ENCODE measurements around the gene EIF5A. TPM values are rescaled to one million over a fixed set of nuclear protein-coding genes. Genes with fewer than 3 reads are reported as not detected.

The EIF5A gene
- total RNA-seq, 1 experiment from 2014 or later, result 1,142 TPM

GRCh38 chr17:7290685-7291084, 16.7 kb upstream of the EIF5A start:
- BruUV-seq (replicated peaks), result no TSS peak
- Mint-ChIP-seq H3K4me3 (ENCODE audit: unreplicated experiment) (no peak overlapping the region), H3K27me3 (ENCODE audit: insufficient read depth, unreplicated experiment) (peaks cover 22% of the 10 kb centered on the region), H3K27ac (ENCODE audit: low read depth, unreplicated experiment) (no peak overlapping the region), H3K4me1 (ENCODE audit: insufficient read depth, unreplicated experiment) (peaks cover 11% of the 10 kb centered on the region), H3K36me3 (ENCODE audit: insufficient read depth, unreplicated experiment) (peaks cover 10% of the 10 kb centered on the region), H3K9me3 (ENCODE audit: unreplicated experiment) (no peaks in the 10 kb centered on the region)
- no peak for DNase-seq (ENCODE audit: unreplicated experiment)
- intact Hi-C loops (cut with micrococcal nuclease), result no loop called here
- CTCF ChIA-PET, result interaction anchor here (0.7 to 3.6 kb wide), 2 partner anchors 11 kb away, joined by 3 to 23 read pairs; partner anchors contain the start of gene SLC2A4
- TF ChIP-seq, protein P1, sequence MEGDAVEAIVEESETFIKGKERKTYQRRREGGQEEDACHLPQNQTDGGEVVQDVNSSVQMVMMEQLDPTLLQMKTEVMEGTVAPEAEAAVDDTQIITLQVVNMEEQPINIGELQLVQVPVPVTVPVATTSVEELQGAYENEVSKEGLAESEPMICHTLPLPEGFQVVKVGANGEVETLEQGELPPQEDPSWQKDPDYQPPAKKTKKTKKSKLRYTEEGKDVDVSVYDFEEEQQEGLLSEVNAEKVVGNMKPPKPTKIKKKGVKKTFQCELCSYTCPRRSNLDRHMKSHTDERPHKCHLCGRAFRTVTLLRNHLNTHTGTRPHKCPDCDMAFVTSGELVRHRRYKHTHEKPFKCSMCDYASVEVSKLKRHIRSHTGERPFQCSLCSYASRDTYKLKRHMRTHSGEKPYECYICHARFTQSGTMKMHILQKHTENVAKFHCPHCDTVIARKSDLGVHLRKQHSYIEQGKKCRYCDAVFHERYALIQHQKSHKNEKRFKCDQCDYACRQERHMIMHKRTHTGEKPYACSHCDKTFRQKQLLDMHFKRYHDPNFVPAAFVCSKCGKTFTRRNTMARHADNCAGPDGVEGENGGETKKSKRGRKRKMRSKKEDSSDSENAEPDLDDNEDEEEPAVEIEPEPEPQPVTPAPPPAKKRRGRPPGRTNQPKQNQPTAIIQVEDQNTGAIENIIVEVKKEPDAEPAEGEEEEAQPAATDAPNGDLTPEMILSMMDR (IDR thresholded peaks at IDR 0.05; ENCODE audit: unreplicated experiment), result no peak
- POLR2A ChIA-PET, result no interaction called here

- Mint-ChIP-seq H3K36me3 (ENCODE audit: insufficient read depth, unreplicated experiment) (peaks cover 10% of the 10 kb centered on the region), H3K27me3 (ENCODE audit: insufficient read depth, unreplicated experiment) (peaks cover 17% of the 10 kb centered on the region), H3K4me3 (ENCODE audit: unreplicated experiment) (no peak overlapping the region), H3K4me1 (ENCODE audit: insufficient read depth, unreplicated experiment) (peaks cover 17% of the 10 kb centered on the region), H3K27ac (ENCODE audit: low read depth, unreplicated experiment) (no peak overlapping the region), H3K9me3 (ENCODE audit: unreplicated experiment) (no peaks in the 10 kb centered on the region)
- CTCF ChIA-PET, result interaction anchor here (0.5 to 3.6 kb wide), 7 partner anchors 10 to 1700 kb away, joined by 3 to 23 read pairs (median 4); partner anchors contain the start of genes NAA38 and SLC2A4
- BruUV-seq (replicated peaks), result no TSS peak
- POLR2A ChIA-PET, result interaction anchor here (0.6 to 3.1 kb wide), 5 partner anchors 11 to 125 kb away, joined by 3 to 30 read pairs (median 9); partner anchors contain the start of genes GABARAP, NEURL4 and SLC2A4
- intact Hi-C loops (cut with micrococcal nuclease), result no loop called here
- no peak for DNase-seq (ENCODE audit: unreplicated experiment)
- TF ChIP-seq, protein P1 (IDR thresholded peaks at IDR 0.05; ENCODE audit: unreplicated experiment), result no peak
Observed at GRCh38 chr17:7292194-7292593, 15.2 kb upstream of the EIF5A start.

DNA sequence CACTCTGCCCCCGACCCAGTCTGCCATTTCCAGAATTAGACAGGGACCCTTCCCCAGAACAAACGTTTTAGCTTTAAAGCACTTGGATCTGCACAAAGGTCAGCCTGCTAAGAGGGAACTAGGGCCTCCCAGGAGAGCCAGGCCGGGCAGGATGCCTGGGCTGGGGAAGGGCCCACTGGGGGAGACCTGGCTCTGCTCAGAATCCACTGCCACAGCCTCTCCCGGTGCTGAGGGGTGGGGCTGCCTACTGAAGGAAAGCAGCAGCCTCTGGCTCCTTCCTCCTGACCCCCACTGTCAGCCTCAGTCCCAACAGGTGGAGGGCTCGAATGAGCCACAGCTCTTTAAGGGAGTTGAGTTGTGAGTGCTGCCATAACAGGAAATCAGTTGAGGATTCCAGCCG, 14.7 kb upstream of the EIF5A start:
- intact Hi-C loops (cut with micrococcal nuclease), result no loop called here
- Mint-ChIP-seq H3K9me3 (ENCODE audit: unreplicated experiment) (no peaks in the 10 kb centered on the region), H3K36me3 (ENCODE audit: insufficient read depth, unreplicated experiment) (peaks cover 10% of the 10 kb centered on the region), H3K4me3 (ENCODE audit: unreplicated experiment) (peak overlapping the region; percentile 38), H3K27ac (ENCODE audit: low read depth, unreplicated experiment) (no peak overlapping the region), H3K27me3 (ENCODE audit: insufficient read depth, unreplicated experiment) (peaks cover 12% of the 10 kb centered on the region), H3K4me1 (ENCODE audit: insufficient read depth, unreplicated experiment) (peaks cover 17% of the 10 kb centered on the region)
- no peak for DNase-seq (ENCODE audit: unreplicated experiment)
- POLR2A ChIA-PET, result interaction anchor here (0.6 to 3.1 kb wide), 9 partner anchors 10 to 126 kb away, joined by 3 to 30 read pairs (median 5); partner anchors contain the start of genes GABARAP, NEURL4 and SLC2A4
- no TSS peak for BruUV-seq (replicated peaks)
- TF ChIP-seq, protein P1 (IDR thresholded peaks at IDR 0.05; ENCODE audit: unreplicated experiment), result no peak
- CTCF ChIA-PET, result interaction anchor here (0.6 to 3.6 kb wide), 6 partner anchors 10 to 296 kb away, joined by 3 to 23 read pairs (median 4); partner anchors contain the start of gene SLC2A4

- POLR2A ChIA-PET, result interaction anchor here (0.9 to 3.1 kb wide), 10 partner anchors 10 to 394 kb away, joined by 3 to 30 read pairs (median 4); partner anchors contain the start of genes GABARAP, NEURL4, SLC2A4 and TP53
- intact Hi-C loops (cut with micrococcal nuclease), result no loop called here
- Mint-ChIP-seq H3K27ac (ENCODE audit: low read depth, unreplicated experiment) (no peak overlapping the region), H3K36me3 (ENCODE audit: insufficient read depth, unreplicated experiment) (peaks cover 10% of the 10 kb centered on the region), H3K4me1 (ENCODE audit: insufficient read depth, unreplicated experiment) (peaks cover 17% of the 10 kb centered on the region), H3K9me3 (ENCODE audit: unreplicated experiment) (no peaks in the 10 kb centered on the region), H3K27me3 (ENCODE audit: insufficient read depth, unreplicated experiment) (peaks cover 7% of the 10 kb centered on the region), H3K4me3 (ENCODE audit: unreplicated experiment) (peak overlapping the region; percentile 43)
- BruUV-seq (replicated peaks), result no TSS peak
- DNase-seq (ENCODE audit: unreplicated experiment), result peak; percentile 94
- TF ChIP-seq, protein P1 (IDR thresholded peaks at IDR 0.05; ENCODE audit: unreplicated experiment), result no peak
- CTCF ChIA-PET, result interaction anchor here (1.2 to 3.6 kb wide), 4 partner anchors 10 to 272 kb away, joined by 3 to 23 read pairs (median 4); partner anchors contain the start of gene SLC2A4
Observed at GRCh38 chr17:7293159-7293558, 14.3 kb upstream of the EIF5A start.

All from MCF 10A (cell line).